Measurements from ENCODE around the gene ADAMTS12. TPM values are rescaled to one million over a fixed set of nuclear protein-coding genes. Genes with fewer than 3 reads are reported as not detected.

Gene ADAMTS12
- polyA plus RNA-seq, 3 donors: not detected

- H3K36me3 Mint-ChIP-seq: no peaks in the 10 kb centered on the region
- intact Hi-C loops (cut with micrococcal nuclease): no loop called here
- Histone ChIP-seq H3K79me2 (ENCODE audit: insufficient read depth, low read length) (no peaks in the 10 kb centered on the region), H3K36me3 (replicated peaks in 1 of 2; ENCODE audit: control insufficient read depth in 1 of 2, insufficient read depth in 2 of 2, low read length in 2 of 2) (no peaks in the 10 kb centered on the region), H3K9me3 (replicated peaks in 1 of 2; ENCODE audit: control insufficient read depth in 1 of 2, insufficient read depth in 1 of 2, low read length in 2 of 2) (no peaks in the 10 kb centered on the region), H3K4me2 (replicated peaks; ENCODE audit: extremely low read depth, low read length, poor library complexity, severe bottlenecking) (no peak overlapping the region), H3K27me3 (ENCODE audit: control insufficient read depth in 2 of 2, insufficient read depth in 2 of 2, low read length in 2 of 2) (no peaks in the 10 kb centered on the region), H2AFZ (ENCODE audit: insufficient read depth, low read depth, low read length, poor library complexity, severe bottlenecking) (no peak overlapping the region), H3K4me3 (replicated peaks in 1 of 3; ENCODE audit: low read depth in 2 of 3, low read length in 3 of 3) (no peak overlapping the region), H3K27ac (ENCODE audit: low read depth in 1 of 2, low read length in 2 of 2) (no peak overlapping the region), H3K4me1 (ENCODE audit: control insufficient read depth in 1 of 2, insufficient read depth in 2 of 2, low read length in 2 of 2) (no peaks in the 10 kb centered on the region), H3K9ac (ENCODE audit: insufficient read depth, low read length, poor library complexity, severe bottlenecking) (no peak overlapping the region), H4K20me1 (ENCODE audit: insufficient read depth, low read length) (no peaks in the 10 kb centered on the region)
- TF ChIP-seq CTCF (IDR thresholded peaks at IDR 0.05): no peak
- H3K4me1 Mint-ChIP-seq: no peaks in the 10 kb centered on the region
- peaks cover 1 to 2% (median 2%) of the 10 kb centered on the region in 3 donors for H3K27me3 Mint-ChIP-seq (ENCODE audit: low read depth in 3 of 3)
- no peak overlapping the region for H3K27ac Mint-ChIP-seq
- peaks cover 0 to 5% (median 2%) of the 10 kb centered on the region in 7 donors for H3K9me3 Mint-ChIP-seq
- no CpG with 5 or more reads among the region's 1 CpG for WGBS (ENCODE audit: insufficient coverage)
- no peak overlapping the region for H3K4me3 Mint-ChIP-seq
- DNase-seq: no peak
These were observed 146.6 kb downstream of the ADAMTS12 start for GRCh38 chr5:33745101-33745770.

GRCh38 chr5:33743099-33743498 is 148.7 kb downstream of the ADAMTS12 start:
- no peak overlapping the region for H3K4me2 ChIP-seq (replicated peaks; ENCODE audit: extremely low read depth, low read length, poor library complexity, severe bottlenecking)
- peaks cover 2% of the 10 kb centered on the region in 2 donors for H3K4me1 ChIP-seq (ENCODE audit: control insufficient read depth in 1 of 2, insufficient read depth in 2 of 2, low read length in 2 of 2)
- no peaks in the 10 kb centered on the region for H3K9me3 ChIP-seq (replicated peaks in 1 of 2; ENCODE audit: control insufficient read depth in 1 of 2, insufficient read depth in 1 of 2, low read length in 2 of 2)
- no peak for DNase-seq
- no peaks in the 10 kb centered on the region for H3K27me3 ChIP-seq (ENCODE audit: control insufficient read depth in 2 of 2, insufficient read depth in 2 of 2, low read length in 2 of 2)
- H3K4me3 ChIP-seq (replicated peaks in 1 of 3; ENCODE audit: low read depth in 2 of 3, low read length in 3 of 3): no peak overlapping the region
- H3K36me3 ChIP-seq (replicated peaks in 1 of 2; ENCODE audit: control insufficient read depth in 1 of 2, insufficient read depth in 2 of 2, low read length in 2 of 2): no peaks in the 10 kb centered on the region
- Mint-ChIP-seq H3K4me3 (no peak overlapping the region), H3K4me1 (no peaks in the 10 kb centered on the region), H3K36me3 (no peaks in the 10 kb centered on the region), H3K27ac (peak overlapping the region in 1 of 7 donors; percentile 12), H3K27me3 (ENCODE audit: low read depth in 3 of 3) (peaks cover 1 to 2% (median 2%) of the 10 kb centered on the region in 3 donors), H3K9me3 (peaks cover 0 to 6% (median 2%) of the 10 kb centered on the region in 7 donors)
- H3K9ac ChIP-seq (ENCODE audit: insufficient read depth, low read length, poor library complexity, severe bottlenecking): no peak overlapping the region
- H2AFZ ChIP-seq (ENCODE audit: insufficient read depth, low read depth, low read length, poor library complexity, severe bottlenecking): no peak overlapping the region
- TF ChIP-seq CTCF (IDR thresholded peaks at IDR 0.05): no peak
- 100% methylated on average over 1 of the region's 3 CpGs for WGBS (ENCODE audit: insufficient coverage)
- no peak overlapping the region for H3K27ac ChIP-seq (ENCODE audit: low read depth in 1 of 2, low read length in 2 of 2)
- H3K79me2 ChIP-seq (ENCODE audit: insufficient read depth, low read length): no peaks in the 10 kb centered on the region
- intact Hi-C loops (cut with micrococcal nuclease): no loop called here
- H4K20me1 ChIP-seq (ENCODE audit: insufficient read depth, low read length): no peaks in the 10 kb centered on the region

All from CD14-positive monocyte (primary cell).